Activated CD4-positive, alpha-beta memory T cell treated with anti-CD3 and anti-CD28 coated beads, Interleukin-2, amount 10 ng/mL, durations not matched to agents 7 days and 5 days (primary cell): ENCODE data around the gene NFASC. TPM values are rescaled to one million over a fixed set of nuclear protein-coding genes. Genes with fewer than 3 reads are reported as not detected.

Experiments
- CTCF ChIA-PET: fragments of 350-600 bp; sonication (Branson Sonifier 250); formaldehyde crosslinking; loops from one replicate; lab custom pipeline; 2021; ENCODE audit warnings: antibody characterized with exemption, inconsistent platforms; lab: Charles Lee
- POLR2A ChIA-PET: fragments of 350-600 bp; sonication (Branson Sonifier 250); formaldehyde crosslinking; loops from one replicate; lab custom pipeline; 2021; ENCODE audit warnings: antibody characterized with exemption; lab: Charles Lee
- DNase-seq: peaks from one replicate; pipeline ENCODE4 v3.0.0-alpha.2; 2020
- H3K27ac Mint-ChIP-seq: one replicate; pipeline ENCODE4 v1.8.0; 2021; ENCODE audit warnings: mild to moderate bottlenecking, mixed read lengths
- H3K27me3 Mint-ChIP-seq: one replicate; pipeline ENCODE4 v1.8.0; 2021; ENCODE audit warnings: mixed read lengths
- H3K36me3 Mint-ChIP-seq: one replicate; pipeline ENCODE4 v1.8.0; 2021; ENCODE audit warnings: low read depth, mixed read lengths
- H3K4me1 Mint-ChIP-seq: one replicate; pipeline ENCODE4 v1.8.0; 2021; ENCODE audit warnings: mixed read lengths
- H3K4me3 Mint-ChIP-seq: one replicate; pipeline ENCODE4 v1.8.0; 2021; ENCODE audit warnings: mild to moderate bottlenecking, mixed read lengths
- H3K9me3 Mint-ChIP-seq: one replicate; pipeline ENCODE4 v1.8.0; 2021; ENCODE audit warnings: mixed read lengths
- total RNA-seq, 2 experiments: library from RNA; stranded (reverse); gene quantifications; one replicate each; pipeline ENCODE4 v1.2.3, GENCODE V29; 2021

Gene NFASC
- total RNA-seq, 2 experiments from 2014 or later = 0.10 to 0.40 TPM

DNA sequence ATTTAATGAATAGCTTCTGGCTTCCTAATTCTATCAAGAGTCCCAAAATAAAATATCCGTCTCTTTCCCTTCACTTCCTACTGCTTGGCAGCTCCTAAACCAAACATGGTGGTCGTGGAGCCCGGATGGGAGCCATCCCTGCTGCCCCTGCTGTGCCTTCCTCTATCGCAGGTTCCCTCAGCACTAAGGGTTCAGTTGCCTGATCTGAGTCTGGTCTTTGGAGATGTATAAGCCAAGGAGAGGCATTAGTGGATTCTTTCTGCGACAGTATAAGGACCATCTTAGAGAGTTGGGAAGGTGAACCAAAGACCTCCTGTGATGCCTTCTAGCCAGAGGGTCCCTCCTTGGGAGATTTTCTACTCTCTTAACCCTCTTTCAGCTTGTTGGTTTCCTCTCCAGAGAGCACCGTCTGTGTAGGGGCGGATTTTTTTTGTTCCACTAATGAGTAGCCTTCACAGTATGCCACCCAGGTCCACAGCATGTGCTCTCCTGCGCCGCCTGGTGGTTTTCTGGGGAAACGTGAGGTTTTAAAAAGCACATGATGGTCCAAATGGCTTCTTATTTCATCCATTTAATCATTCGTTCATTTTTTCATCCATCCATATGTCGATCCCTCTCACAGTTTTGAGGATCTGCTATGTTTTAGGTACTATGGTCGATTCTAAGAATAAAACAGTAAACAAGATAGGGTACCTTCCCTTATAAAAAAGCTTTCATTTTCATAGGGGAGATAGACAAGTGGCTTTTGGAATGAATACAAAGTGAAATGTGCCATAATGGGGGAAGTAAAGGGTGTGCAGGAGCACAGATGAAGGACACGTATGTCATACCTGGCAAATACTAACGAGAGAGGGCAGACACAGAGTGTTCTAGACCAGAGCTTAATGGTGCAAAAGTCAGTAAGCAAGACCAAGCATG, 71.0 kb downstream of the NFASC start:
- ChIA-PET CTCF (interaction anchor here (0.7 to 2.2 kb wide), 19 partner anchors 8 to 650 kb away, joined by 3 to 8 read pairs (median 4); no protein-coding TSS in a partner anchor), POLR2A (no interaction called here)
- no peaks in the 10 kb centered on the region for H3K9me3 Mint-ChIP-seq
- no peak overlapping the region for H3K4me3 Mint-ChIP-seq
- H3K27ac Mint-ChIP-seq = no peak overlapping the region
- no peaks in the 10 kb centered on the region for H3K4me1 Mint-ChIP-seq
- no peaks in the 10 kb centered on the region for H3K36me3 Mint-ChIP-seq
- DNase-seq = peak; percentile 60
- H3K27me3 Mint-ChIP-seq = peaks cover 18% of the 10 kb centered on the region

GRCh38 chr1:204943495-204943894, 72.8 kb downstream of the NFASC start:
- H3K4me3 Mint-ChIP-seq = no peak overlapping the region
- no peaks in the 10 kb centered on the region for H3K4me1 Mint-ChIP-seq
- ChIA-PET POLR2A (no interaction called here), CTCF (interaction anchor here (1.3 to 1.7 kb wide), 3 partner anchors 19 to 31 kb away, joined by 3 to 5 read pairs (median 4); no protein-coding TSS in a partner anchor)
- H3K27ac Mint-ChIP-seq = no peak overlapping the region
- no peaks in the 10 kb centered on the region for H3K9me3 Mint-ChIP-seq
- no peak for DNase-seq
- peaks cover 16% of the 10 kb centered on the region for H3K27me3 Mint-ChIP-seq
- no peaks in the 10 kb centered on the region for H3K36me3 Mint-ChIP-seq

DNA sequence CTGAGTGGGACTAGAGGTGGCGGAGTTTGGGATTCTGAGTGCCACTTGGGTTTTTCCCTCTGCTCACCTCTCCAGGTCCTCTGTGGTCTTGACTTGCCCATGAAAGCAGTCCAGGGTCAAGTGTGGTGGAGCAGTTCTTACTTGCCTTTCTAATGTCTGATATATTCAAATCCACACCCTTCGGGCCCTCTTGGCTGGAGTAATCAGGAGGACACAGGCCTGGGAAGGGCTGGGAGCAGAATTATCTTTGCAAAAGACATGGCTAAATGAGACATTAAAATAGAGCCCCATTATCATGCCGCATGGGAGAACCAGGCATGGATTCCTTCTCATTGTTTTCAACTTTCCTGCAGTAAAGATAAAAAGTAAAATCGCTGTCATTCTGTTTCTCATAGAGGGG, 74.0 kb downstream of the NFASC start:
- POLR2A ChIA-PET = no interaction called here
- H3K36me3 Mint-ChIP-seq = no peaks in the 10 kb centered on the region
- no peak overlapping the region for H3K4me3 Mint-ChIP-seq
- H3K27me3 Mint-ChIP-seq = peaks cover 11% of the 10 kb centered on the region
- no peak for DNase-seq
- H3K9me3 Mint-ChIP-seq = no peaks in the 10 kb centered on the region
- H3K4me1 Mint-ChIP-seq = no peaks in the 10 kb centered on the region
- CTCF ChIA-PET = no interaction called here
- no peak overlapping the region for H3K27ac Mint-ChIP-seq

GRCh38 chr1:204945565-204945977, 74.9 kb downstream of the NFASC start:
- H3K36me3 Mint-ChIP-seq = no peaks in the 10 kb centered on the region
- H3K4me1 Mint-ChIP-seq = no peaks in the 10 kb centered on the region
- H3K27me3 Mint-ChIP-seq = peaks cover 8% of the 10 kb centered on the region
- H3K4me3 Mint-ChIP-seq = no peak overlapping the region
- DNase-seq = no peak
- no peak overlapping the region for H3K27ac Mint-ChIP-seq
- ChIA-PET CTCF (no interaction called here), POLR2A (no interaction called here)
- H3K9me3 Mint-ChIP-seq = no peaks in the 10 kb centered on the region

DNA sequence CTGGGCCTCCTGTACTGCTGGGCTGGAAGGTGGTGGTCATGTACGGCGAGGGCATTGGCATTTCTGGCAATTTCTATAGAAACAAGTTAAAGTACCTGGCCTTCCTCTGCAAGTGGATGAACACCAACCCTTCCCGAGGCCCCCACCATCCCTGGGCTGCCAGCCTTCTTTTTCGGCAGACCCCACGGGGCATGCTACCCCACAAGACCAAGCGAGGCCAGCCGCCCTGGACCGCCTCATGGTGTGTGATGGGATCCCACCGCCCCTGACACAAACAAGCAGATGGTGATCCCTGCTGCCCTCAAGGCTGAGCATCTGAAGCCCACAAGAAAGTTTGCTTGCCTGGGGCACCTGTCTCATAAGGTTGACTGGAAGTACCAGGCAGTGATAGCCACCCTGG, 76.0 kb downstream of the NFASC start:
- no peak overlapping the region for H3K27ac Mint-ChIP-seq
- H3K4me1 Mint-ChIP-seq = no peaks in the 10 kb centered on the region
- peaks cover 8% of the 10 kb centered on the region for H3K27me3 Mint-ChIP-seq
- no peaks in the 10 kb centered on the region for H3K36me3 Mint-ChIP-seq
- ChIA-PET CTCF (no interaction called here), POLR2A (no interaction called here)
- no peaks in the 10 kb centered on the region for H3K9me3 Mint-ChIP-seq
- no peak for DNase-seq
- H3K4me3 Mint-ChIP-seq = no peak overlapping the region

- no peak for DNase-seq
- peaks cover 8% of the 10 kb centered on the region for H3K27me3 Mint-ChIP-seq
- H3K4me1 Mint-ChIP-seq = no peaks in the 10 kb centered on the region
- CTCF ChIA-PET = no interaction called here
- H3K27ac Mint-ChIP-seq = no peak overlapping the region
- POLR2A ChIA-PET = no interaction called here
- no peaks in the 10 kb centered on the region for H3K36me3 Mint-ChIP-seq
- no peaks in the 10 kb centered on the region for H3K9me3 Mint-ChIP-seq
- H3K4me3 Mint-ChIP-seq = no peak overlapping the region
Observed at GRCh38 chr1:204947338-204947737, 76.7 kb downstream of the NFASC start.

DNA sequence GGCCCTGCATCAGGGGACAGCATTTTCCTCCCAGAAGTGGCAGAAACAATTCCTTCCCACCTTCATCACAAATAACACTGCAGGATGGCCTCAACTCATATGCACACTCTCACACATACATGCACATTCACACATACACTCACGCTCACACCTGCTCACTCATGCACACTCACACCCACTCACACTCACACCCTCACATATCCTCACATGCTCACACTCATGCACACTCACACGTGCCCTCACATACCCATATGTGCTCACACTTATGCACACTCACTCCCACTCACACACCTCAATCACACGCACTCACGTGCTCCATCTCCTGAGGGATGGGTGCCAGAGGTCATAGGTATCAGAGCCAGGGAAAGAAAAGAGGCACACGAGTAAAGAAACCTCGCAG, 77.1 kb downstream of the NFASC start:
- ChIA-PET CTCF (no interaction called here), POLR2A (no interaction called here)
- Mint-ChIP-seq H3K27ac (no peak overlapping the region), H3K4me1 (no peaks in the 10 kb centered on the region), H3K36me3 (no peaks in the 10 kb centered on the region), H3K9me3 (no peaks in the 10 kb centered on the region), H3K4me3 (no peak overlapping the region), H3K27me3 (peaks cover 8% of the 10 kb centered on the region)
- no peak for DNase-seq

- H3K4me3 Mint-ChIP-seq = no peak overlapping the region
- CTCF ChIA-PET = interaction anchor here (1.0 kb wide), 1 partner anchor 8 kb away, joined by 7 read pairs; no protein-coding TSS in a partner anchor
- peaks cover 3% of the 10 kb centered on the region for H3K27me3 Mint-ChIP-seq
- H3K36me3 Mint-ChIP-seq = no peaks in the 10 kb centered on the region
- H3K9me3 Mint-ChIP-seq = no peaks in the 10 kb centered on the region
- H3K4me1 Mint-ChIP-seq = no peaks in the 10 kb centered on the region
- DNase-seq = no peak
- POLR2A ChIA-PET = no interaction called here
- H3K27ac Mint-ChIP-seq = no peak overlapping the region
Observed at GRCh38 chr1:204950353-204951001, 79.8 kb downstream of the NFASC start.

DNA sequence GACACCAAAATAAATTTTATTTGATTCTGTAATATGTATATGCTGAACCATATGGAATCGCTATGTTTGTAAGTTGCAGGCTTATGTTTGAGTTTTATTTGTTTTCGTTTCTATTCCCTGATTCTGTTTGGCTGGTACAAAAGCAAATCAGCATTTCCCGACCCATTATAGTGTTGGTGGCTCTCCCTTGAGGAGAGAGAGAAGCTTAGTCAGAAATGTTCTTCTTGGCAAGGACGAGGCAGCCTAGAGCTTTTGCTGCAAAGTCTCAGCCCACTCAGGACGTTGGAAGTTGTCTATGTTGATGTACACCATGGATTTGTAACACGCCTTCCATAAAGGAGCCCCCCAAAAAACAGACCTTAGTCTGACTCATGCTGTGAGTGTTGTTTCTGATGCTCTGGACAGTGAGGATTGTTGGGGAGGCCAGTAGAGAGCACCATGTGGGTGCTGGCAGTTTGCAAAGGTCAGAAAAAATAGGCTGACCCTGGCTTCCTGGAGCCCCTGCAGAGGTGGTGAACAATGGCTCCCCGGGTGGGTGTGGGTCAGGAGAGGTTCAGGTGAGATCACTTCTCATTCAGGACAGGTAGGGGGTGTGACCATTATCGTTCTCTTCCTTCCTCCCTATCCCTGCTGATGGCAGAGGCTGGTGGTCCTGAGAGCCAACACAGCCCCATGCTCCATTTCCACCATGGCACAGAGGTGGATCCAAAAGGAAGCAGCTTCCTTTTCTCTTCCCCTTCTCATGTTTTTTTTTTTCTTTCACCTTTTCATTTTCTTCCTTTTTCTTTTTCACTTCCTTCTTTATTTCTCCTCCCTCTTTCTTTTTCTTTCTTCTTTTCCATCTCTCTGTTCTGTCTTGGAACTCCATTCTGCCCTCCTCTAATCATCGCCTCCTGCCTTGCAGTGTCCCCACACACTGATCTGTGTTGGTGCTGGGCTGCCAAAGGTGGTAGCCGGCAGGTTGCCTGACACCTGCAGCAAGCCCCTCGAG, 88.0 kb downstream of the NFASC start:
- peaks cover 48% of the 10 kb centered on the region for H3K27me3 Mint-ChIP-seq
- ChIA-PET CTCF (no interaction called here), POLR2A (interaction anchor here (0.6 kb wide), 1 partner anchor 121 kb away, joined by 3 read pairs; no protein-coding TSS in a partner anchor)
- no peak overlapping the region for H3K4me3 Mint-ChIP-seq
- no peaks in the 10 kb centered on the region for H3K36me3 Mint-ChIP-seq
- DNase-seq = no peak
- H3K4me1 Mint-ChIP-seq = no peaks in the 10 kb centered on the region
- no peaks in the 10 kb centered on the region for H3K9me3 Mint-ChIP-seq
- H3K27ac Mint-ChIP-seq = no peak overlapping the region

- no peak overlapping the region for H3K27ac Mint-ChIP-seq
- peaks cover 53% of the 10 kb centered on the region for H3K27me3 Mint-ChIP-seq
- no peaks in the 10 kb centered on the region for H3K4me1 Mint-ChIP-seq
- no peaks in the 10 kb centered on the region for H3K9me3 Mint-ChIP-seq
- H3K36me3 Mint-ChIP-seq = no peaks in the 10 kb centered on the region
- POLR2A ChIA-PET = no interaction called here
- no peak overlapping the region for H3K4me3 Mint-ChIP-seq
- CTCF ChIA-PET = no interaction called here
- no peak for DNase-seq
Observed at GRCh38 chr1:204959374-204959773, 88.7 kb downstream of the NFASC start.

DNA sequence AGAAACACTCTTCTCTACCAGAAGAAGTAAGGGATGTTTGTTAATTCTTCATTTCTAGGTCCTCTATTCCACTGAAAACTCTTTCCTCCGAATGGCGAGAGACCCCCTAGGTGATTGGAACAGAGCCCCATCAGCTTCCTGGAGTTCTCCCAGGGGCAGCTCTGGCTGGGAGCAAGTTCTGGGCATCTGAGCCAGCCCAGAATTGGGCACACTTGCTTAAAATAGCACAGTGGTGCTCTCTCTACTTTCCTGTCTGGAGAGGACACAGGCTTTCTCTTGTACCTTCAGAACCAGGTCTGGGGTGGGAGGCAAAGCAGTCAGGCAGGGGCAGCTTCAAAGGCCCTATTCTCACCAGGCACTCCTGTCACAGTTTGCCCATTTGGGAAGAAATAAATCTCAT, 89.2 kb downstream of the NFASC start:
- Mint-ChIP-seq H3K4me1 (no peaks in the 10 kb centered on the region), H3K27ac (no peak overlapping the region), H3K9me3 (no peaks in the 10 kb centered on the region), H3K4me3 (no peak overlapping the region), H3K27me3 (peaks cover 57% of the 10 kb centered on the region), H3K36me3 (no peaks in the 10 kb centered on the region)
- ChIA-PET CTCF (no interaction called here), POLR2A (no interaction called here)
- no peak for DNase-seq

GRCh38 chr1:204960306-204961125, 89.9 kb downstream of the NFASC start:
- CTCF ChIA-PET = no interaction called here
- H3K4me1 Mint-ChIP-seq = no peaks in the 10 kb centered on the region

More at GRCh38 chr1:204960306-204961125, 89.9 kb downstream of the NFASC start:
- Mint-ChIP-seq H3K27me3 (peaks cover 63% of the 10 kb centered on the region), H3K4me3 (no peak overlapping the region), H3K9me3 (no peaks in the 10 kb centered on the region), H3K27ac (no peak overlapping the region), H3K36me3 (no peaks in the 10 kb centered on the region)
- DNase-seq = no peak
- POLR2A ChIA-PET = no interaction called here
